Brain microvascular endothelial cell (primary cell): ENCODE measurements around the gene CCL27.

Experiments used
- DNase-seq: peaks from one replicate; pipeline ENCODE4 v3.0.0-alpha.2; 2020
- H3K27ac ChIP-seq: fragments of 250-450 bp; sonication (Bioruptor Pico); 2 replicates; pipeline ENCODE4 v1.5.1; 2020; ENCODE audit warnings: mild to moderate bottlenecking, moderate library complexity
- H3K27me3 ChIP-seq: fragments of 250-450 bp; sonication (Bioruptor Pico); replicated peaks from 2 replicates; pipeline ENCODE4 v1.5.1; 2020; ENCODE audit warnings: mild to moderate bottlenecking
- H3K36me3 ChIP-seq: fragments of 250-450 bp; sonication (Bioruptor Pico); replicated peaks from 2 replicates; pipeline ENCODE4 v1.5.1; 2020; ENCODE audit warnings: mild to moderate bottlenecking
- H3K4me3 ChIP-seq: 2 replicates; pipeline ENCODE4 v1.5.1; 2011; ENCODE audit warnings: low read depth, mild to moderate bottlenecking, control low read depth, low read length, moderate library complexity
- CTCF ChIP-seq: IDR thresholded peaks from 2 replicates; pipeline ENCODE4 v1.5.1; 2011; ENCODE audit warnings: low read depth, mild to moderate bottlenecking, moderate library complexity, low read length, control low read depth, inconsistent platforms; ENCODE audit errors: missing control alignments
- in situ Hi-C: cut with HindIII; loops from 2 replicates; pipeline ENCODE4 v1.10.0; 2017; ENCODE audit warnings: low sequenced_read_pairs, low pct_ligation_motif_present

The CCL27 gene

GRCh38 chr9:34629491-34629808, 33.0 kb downstream of the CCL27 start:
- TF ChIP-seq CTCF, result no peak
- in situ Hi-C loops, result no loop called here
- Histone ChIP-seq H3K36me3 (no peaks in the 10 kb centered on the region), H3K4me3 (no peak overlapping the region), H3K27ac (no peak overlapping the region), H3K27me3 (peaks cover 49% of the 10 kb centered on the region)
- DNase-seq, result no peak

GRCh38 chr9:34628656-34629490, 33.6 kb downstream of the CCL27 start, which contains the start of gene ARID3C:
TSS of gene ARID3C (minus strand) at chr9:34629066. CDS start at chr9:34628014, 1,052 bp downstream.
- no peak for TF ChIP-seq CTCF
- Histone ChIP-seq H3K27me3 (peaks cover 55% of the 10 kb centered on the region), H3K36me3 (no peaks in the 10 kb centered on the region), H3K27ac (no peak within 1 kb of the TSS), H3K4me3 (peak within 1 kb of the TSS; percentile 27)
- in situ Hi-C loops, result no loop called here
- DNase-seq, result no peak

- DNase-seq, result no peak
- Histone ChIP-seq H3K27me3 (peaks cover 63% of the 10 kb centered on the region), H3K4me3 (no peak overlapping the region), H3K27ac (no peak overlapping the region), H3K36me3 (no peaks in the 10 kb centered on the region)
- no peak for TF ChIP-seq CTCF
- in situ Hi-C loops, result no loop called here
Observed at GRCh38 chr9:34627716-34628655, 34.5 kb downstream of the CCL27 start.

- Histone ChIP-seq H3K27me3 (peaks cover 62% of the 10 kb centered on the region), H3K27ac (no peak overlapping the region), H3K4me3 (no peak overlapping the region), H3K36me3 (no peaks in the 10 kb centered on the region)
- TF ChIP-seq CTCF, result no peak
- in situ Hi-C loops, result no loop called here
- DNase-seq, result no peak
Observed at GRCh38 chr9:34625186-34625486, 37.3 kb downstream of the CCL27 start.

- no peak for TF ChIP-seq CTCF
- H3K36me3 ChIP-seq, result no peaks in the 10 kb centered on the region
- in situ Hi-C loops, result no loop called here
- no peak overlapping the region for H3K4me3 ChIP-seq
- H3K27ac ChIP-seq, result no peak overlapping the region
- H3K27me3 ChIP-seq, result peaks cover 57% of the 10 kb centered on the region
- DNase-seq, result no peak
Observed at GRCh38 chr9:34624475-34625185, 37.8 kb downstream of the CCL27 start.
